ENCODE data around the gene DYRK1A. TPM values are rescaled to one million over a fixed set of nuclear protein-coding genes. Genes with fewer than 3 reads are reported as not detected.

The DYRK1A gene
- total and polyA plus RNA-seq, 2 donors from 2014 or later: 14.5 to 78.0 TPM

- FAIRE-seq: no peak
- H3K4me3 ChIP-seq (ENCODE audit: low read length in 3 of 3): no peak overlapping the region
- peaks cover 0 to 6% (median 0%) of the 10 kb centered on the region in 3 donors for H3K4me1 ChIP-seq (ENCODE audit: control insufficient read depth in 2 of 3, insufficient read depth in 2 of 3, low read depth in 1 of 3, low read length in 3 of 3)
- H3K9me3 ChIP-seq (ENCODE audit: control insufficient read depth in 2 of 3, insufficient read depth in 1 of 3, low read length in 3 of 3): no peaks in the 10 kb centered on the region
- H3K27ac ChIP-seq (ENCODE audit: low read depth in 2 of 2, low read length in 2 of 2): no peak overlapping the region
- DNase-seq: no peak
- TF ChIP-seq CTCF (IDR thresholded peaks at IDR 0.05; ENCODE audit: borderline replicate concordance, extremely low read depth, insufficient read depth): no peak
- intact Hi-C loops (cut with DNase I): no loop called here
- no peaks in the 10 kb centered on the region for H3K27me3 ChIP-seq (ENCODE audit: control insufficient read depth, insufficient read depth, low read length)
- no peaks in the 10 kb centered on the region for H3K36me3 ChIP-seq (ENCODE audit: control insufficient read depth in 2 of 3, insufficient read depth in 3 of 3, low read length in 3 of 3)
- H3K9ac ChIP-seq (ENCODE audit: low read length in 3 of 3): no peak overlapping the region
These were observed 202.3 kb downstream of the DYRK1A start for GRCh38 chr21:37568916-37569315.

DNA sequence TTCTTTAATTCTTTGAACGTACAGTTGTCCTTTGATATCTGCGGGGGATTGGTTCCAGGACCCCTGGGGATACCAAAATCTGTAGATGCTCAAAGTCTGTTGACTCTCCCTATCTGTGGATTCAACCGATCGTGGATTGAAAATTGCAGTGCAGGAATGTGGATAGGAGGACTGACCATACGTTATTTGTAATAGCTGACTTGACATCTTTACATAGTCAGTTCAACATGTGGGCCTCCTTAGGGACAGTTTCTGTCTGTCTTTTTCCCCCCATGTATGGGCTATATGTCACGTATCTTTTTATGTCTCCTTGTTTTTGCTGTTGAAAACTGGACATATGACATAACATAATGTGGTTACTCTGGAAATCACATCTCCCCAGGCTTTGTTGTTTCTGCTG lies 204.9 kb downstream of the DYRK1A start:
- intact Hi-C loops (cut with DNase I): no loop called here
- H3K9me3 ChIP-seq (ENCODE audit: control insufficient read depth in 2 of 3, insufficient read depth in 1 of 3, low read length in 3 of 3): no peaks in the 10 kb centered on the region
- TF ChIP-seq CTCF (IDR thresholded peaks at IDR 0.05; ENCODE audit: borderline replicate concordance, extremely low read depth, insufficient read depth): no peak
- H3K4me3 ChIP-seq (ENCODE audit: low read length in 3 of 3): no peak overlapping the region
- H3K4me1 ChIP-seq (ENCODE audit: control insufficient read depth in 2 of 3, insufficient read depth in 2 of 3, low read depth in 1 of 3, low read length in 3 of 3): no peaks in the 10 kb centered on the region
- H3K27ac ChIP-seq (ENCODE audit: low read depth in 2 of 2, low read length in 2 of 2): no peak overlapping the region
- FAIRE-seq (no peak), DNase-seq (no peak)
- no peaks in the 10 kb centered on the region for H3K36me3 ChIP-seq (ENCODE audit: control insufficient read depth in 2 of 3, insufficient read depth in 3 of 3, low read length in 3 of 3)
- no peaks in the 10 kb centered on the region for H3K27me3 ChIP-seq (ENCODE audit: control insufficient read depth, insufficient read depth, low read length)
- no peak overlapping the region for H3K9ac ChIP-seq (ENCODE audit: low read length in 3 of 3)

- TF ChIP-seq CTCF (IDR thresholded peaks at IDR 0.05; ENCODE audit: borderline replicate concordance, extremely low read depth, insufficient read depth): no peak
- FAIRE-seq: no peak
- intact Hi-C loops (cut with DNase I): no loop called here
- Histone ChIP-seq H3K9ac (ENCODE audit: low read length in 3 of 3) (no peak overlapping the region), H3K4me3 (ENCODE audit: low read length in 3 of 3) (no peak overlapping the region), H3K27me3 (ENCODE audit: control insufficient read depth, insufficient read depth, low read length) (no peaks in the 10 kb centered on the region), H3K36me3 (ENCODE audit: control insufficient read depth in 2 of 3, insufficient read depth in 3 of 3, low read length in 3 of 3) (no peaks in the 10 kb centered on the region), H3K27ac (ENCODE audit: low read depth in 2 of 2, low read length in 2 of 2) (no peak overlapping the region), H3K4me1 (ENCODE audit: control insufficient read depth in 2 of 3, insufficient read depth in 2 of 3, low read depth in 1 of 3, low read length in 3 of 3) (no peaks in the 10 kb centered on the region), H3K9me3 (ENCODE audit: control insufficient read depth in 2 of 3, insufficient read depth in 1 of 3, low read length in 3 of 3) (peaks cover 0 to 13% (median 0%) of the 10 kb centered on the region in 3 donors)
- no peak for DNase-seq
These were observed 207.7 kb downstream of the DYRK1A start for GRCh38 chr21:37574316-37574715.

DNA sequence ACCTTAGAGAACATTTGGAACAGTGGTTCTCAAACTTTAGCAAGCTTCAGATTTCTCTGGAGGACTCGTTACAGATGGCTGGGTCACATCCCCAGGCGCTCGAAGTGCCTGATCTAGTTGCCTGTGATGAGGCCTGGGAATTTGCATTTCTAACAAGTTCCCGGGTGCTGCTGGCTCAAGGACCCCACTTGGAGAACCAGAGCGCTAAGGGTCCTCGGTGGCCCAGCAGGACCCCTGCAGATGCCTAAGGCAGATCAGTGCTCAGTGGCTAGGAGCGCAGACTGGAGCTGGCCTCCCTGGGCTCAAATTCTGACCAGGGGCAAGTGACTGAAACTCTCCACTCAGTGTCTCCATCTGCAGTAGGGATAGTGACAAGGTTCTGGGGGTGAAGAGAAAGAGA lies 208.2 kb downstream of the DYRK1A start:
- H3K9ac ChIP-seq (ENCODE audit: low read length in 3 of 3): no peak overlapping the region
- no peak overlapping the region for H3K4me3 ChIP-seq (ENCODE audit: low read length in 3 of 3)
- no peaks in the 10 kb centered on the region for H3K4me1 ChIP-seq (ENCODE audit: control insufficient read depth in 2 of 3, insufficient read depth in 2 of 3, low read depth in 1 of 3, low read length in 3 of 3)
- intact Hi-C loops (cut with DNase I): no loop called here
- no peaks in the 10 kb centered on the region for H3K27me3 ChIP-seq (ENCODE audit: control insufficient read depth, insufficient read depth, low read length)
- peaks cover 0 to 13% (median 0%) of the 10 kb centered on the region in 3 donors for H3K9me3 ChIP-seq (ENCODE audit: control insufficient read depth in 2 of 3, insufficient read depth in 1 of 3, low read length in 3 of 3)
- DNase-seq (no peak), FAIRE-seq (no peak)
- no peak overlapping the region for H3K27ac ChIP-seq (ENCODE audit: low read depth in 2 of 2, low read length in 2 of 2)
- no peak for TF ChIP-seq CTCF (IDR thresholded peaks at IDR 0.05; ENCODE audit: borderline replicate concordance, extremely low read depth, insufficient read depth)
- H3K36me3 ChIP-seq (ENCODE audit: control insufficient read depth in 2 of 3, insufficient read depth in 3 of 3, low read length in 3 of 3): no peaks in the 10 kb centered on the region

Measured in kidney (tissue), 14 donors.